GM12878 (cell line): Measurements from ENCODE around the gene RIOX2. TPM values are rescaled to one million over a fixed set of nuclear protein-coding genes. Genes with fewer than 3 reads are reported as not detected.

Experiments
- ATAC-seq: fragments of 200-7000 bp; cut with Tn5 transposase; 3 replicates; pipeline ENCODE4 v1.9.1; 2020; ENCODE audit warnings: mild to moderate bottlenecking, moderate library complexity
- BruUV-seq: library from RNA; stranded (reverse); fragments of 400-500 nt; replicated peaks from 2 replicates; lab custom pipeline; 2021; lab: Mats Ljungman, UMichigan
- CTCF ChIA-PET: fragments of 300-600 bp; sonication (Branson Sonifier 250); formaldehyde crosslinking; extraction: SDS; loops from one replicate; lab custom pipeline; 2021; ENCODE audit warnings: inconsistent platforms; lab: Yijun Ruan, JAX
- POLR2A ChIA-PET: fragments of 350-600 bp; formaldehyde crosslinking; extraction: SDS; loops from one replicate; lab custom pipeline; 2021; ENCODE audit warnings: inconsistent platforms; lab: Charles Lee
- RAD21 ChIA-PET: fragments of 300-600 bp; sonication (Branson Sonifier 250); formaldehyde crosslinking; loops from one replicate; lab custom pipeline; 2023; ENCODE audit warnings: antibody characterized with exemption; ENCODE audit not compliant: unreplicated experiment; lab: Charles Lee
- SMC1A ChIA-PET: fragments of 300-600 bp; sonication (Branson Sonifier 250); formaldehyde crosslinking; loops from one replicate; lab custom pipeline; 2023; ENCODE audit not compliant: unreplicated experiment, uncharacterized antibody; lab: Charles Lee
- DNase-seq: peaks from one replicate; pipeline ENCODE4 v3.0.0-alpha.2; 2011; ENCODE audit warnings: low read depth, low spot score
- FAIRE-seq: peaks from 3 replicates; lab custom pipeline; 2011; peaks lifted over from hg19 to GRCh38; lab: Jason Lieb, UNC
- H2AFZ ChIP-seq: 2 replicates; pipeline ENCODE4 v1.6.0; 2011; ENCODE audit warnings: low read depth, low read length, control low read depth; ENCODE audit not compliant: control insufficient read depth
- H3K27ac ChIP-seq: 2 replicates; pipeline ENCODE4 v1.5.1; 2011; ENCODE audit warnings: control low read depth; ENCODE audit not compliant: control insufficient read depth, insufficient read depth
- H3K27me3 ChIP-seq, 2 experiments: replicated peaks in 1 of 2; 2 replicates each; pipeline versions ENCODE4 v1.6.0 to v1.6.1; 2011; ENCODE audit warnings: low read length in 1 of 2; ENCODE audit not compliant: control insufficient read depth in 2 of 2, insufficient read depth in 2 of 2
- H3K36me3 ChIP-seq, 2 experiments: 2 replicates each; pipeline ENCODE4 v1.5.1; 2011; ENCODE audit warnings: low read length in 1 of 2; ENCODE audit not compliant: control insufficient read depth in 2 of 2, insufficient read depth in 2 of 2
- H3K4me1 ChIP-seq: 2 replicates; pipeline ENCODE4 v1.6.1; 2011; ENCODE audit warnings: mild to moderate bottlenecking, low read length, moderate library complexity, mixed read lengths; ENCODE audit not compliant: control insufficient read depth, insufficient read depth
- H3K4me2 ChIP-seq: 2 replicates; pipeline ENCODE4 v1.6.0; 2011; ENCODE audit warnings: control low read depth; ENCODE audit not compliant: control insufficient read depth, insufficient read depth
- H3K4me3 ChIP-seq: fragments of 200-600 bp; sonication (generic); 2 replicates; pipeline ENCODE4 v1.5.1; 2016
- H3K79me2 ChIP-seq: 2 replicates; pipeline ENCODE4 v1.6.0; 2011; ENCODE audit warnings: low read length; ENCODE audit not compliant: control insufficient read depth, insufficient read depth
- H3K9ac ChIP-seq: 2 replicates; pipeline ENCODE4 v1.8.0; 2011; ENCODE audit warnings: low read length, control low read depth, mixed read lengths; ENCODE audit not compliant: control insufficient read depth, insufficient read depth
- H3K9me3 ChIP-seq: replicated peaks from 3 replicates; pipeline ENCODE4 v1.5.1; 2011; ENCODE audit warnings: mild to moderate bottlenecking, low read length; ENCODE audit not compliant: control insufficient read depth, insufficient read depth
- H4K20me1 ChIP-seq: 2 replicates; pipeline ENCODE4 v1.6.0; 2011; ENCODE audit not compliant: control insufficient read depth, insufficient read depth
- BCLAF1 ChIP-seq: fragments of 450-650 bp; IDR thresholded peaks from 2 replicates; pipeline ENCODE4 v1.6.1; 2017; ENCODE audit warnings: antibody characterized with exemption, mild to moderate bottlenecking, moderate library complexity
- FOXK2 ChIP-seq: fragments of 450-650 bp; IDR thresholded peaks from 2 replicates; pipeline ENCODE4 v1.6.1; 2017; ENCODE audit warnings: mild to moderate bottlenecking, moderate library complexity
- JUNB ChIP-seq: IDR thresholded peaks from 2 replicates; pipeline ENCODE4 v1.6.1; 2016; ENCODE audit warnings: antibody characterized with exemption, mild to moderate bottlenecking
- POU2F2 ChIP-seq: IDR thresholded peaks from 3 replicates; pipeline ENCODE4 v1.6.1; 2011; ENCODE audit warnings: low read depth, mild to moderate bottlenecking, low read length, borderline replicate concordance
- SPI1 ChIP-seq: IDR thresholded peaks from 2 replicates; pipeline ENCODE4 v1.6.1; 2011; ENCODE audit warnings: low read depth, mild to moderate bottlenecking, low read length, moderate library complexity, borderline replicate concordance; ENCODE audit not compliant: insufficient read depth
- SREBF2 ChIP-seq: IDR thresholded peaks from 2 replicates; pipeline ENCODE4 v1.6.1; 2012; ENCODE audit warnings: mild to moderate bottlenecking, low read length
- TARDBP ChIP-seq: IDR thresholded peaks from 2 replicates; pipeline ENCODE4 v1.6.1; 2016; ENCODE audit warnings: borderline replicate concordance
- YY1 ChIP-seq: IDR thresholded peaks from 2 replicates; pipeline ENCODE4 v1.6.1; 2011; ENCODE audit warnings: low read depth, mild to moderate bottlenecking, low read length
- ZNF207 ChIP-seq: fragments of 450-650 bp; IDR thresholded peaks from 2 replicates; pipeline ENCODE4 v1.6.1; 2014; ENCODE audit warnings: antibody characterized with exemption, mild to moderate bottlenecking, borderline replicate concordance
- ZNF384 ChIP-seq: IDR thresholded peaks from 2 replicates; pipeline ENCODE4 v1.6.1; 2012; ENCODE audit warnings: low read depth, mild to moderate bottlenecking, low read length, improper control_type of control experiment, borderline replicate concordance
- WGBS: methylation state at CpG from one replicate; pipeline ENCODE4 v1.1.6; 2016; ENCODE audit warnings: low lambda C conversion rate; ENCODE audit not compliant: insufficient replicate concordance, insufficient coverage; ENCODE audit errors: missing lambda C conversion rate; 5-methylcytosine and 5-hydroxymethylcytosine counted together
- in situ Hi-C: fragments of 300-500 bp; cut with MboI; formaldehyde crosslinking; loops from 9 replicates; pipeline ENCODE4 v1.14.3; 2018; ENCODE audit warnings: mixed read lengths
- intact Hi-C: fragments of 100-400 bp; cut with micrococcal nuclease; formaldehyde crosslinking; loops from one replicate; pipeline ENCODE4 v1.14.2; 2022; ENCODE audit not compliant: unreplicated experiment
- polyA plus RNA-seq, 11 experiments: library from polyadenylated mRNA; depleted of rRNA in 4 of 11; unstranded in 6 of 11; stranded (reverse) in 5 of 11; fragments of >200 nt; fragmentation: Nextera tagmentation in 4 of 11; fragmentation: Illumina TruSeq in 1 of 11; extraction: Ambion mirVana in 4 of 11; extraction: Trizol in 1 of 11; gene quantifications; 1 replicate in 1 of 11; 2 replicates in 10 of 11; pipeline versions ENCODE4 v1.2.1 to v1.2.3, GENCODE V29; 2011 to 2016; ENCODE audit warnings: inconsistent platforms in 2 of 11, missing spikeins in 2 of 11, low read depth in 1 of 11
- total RNA-seq, 4 experiments: library from RNA; depleted of rRNA in 3 of 4; stranded (reverse); fragments of >200 nt in 3 of 4; fragmentation: Illumina TruSeq in 1 of 4; extraction: Trizol in 1 of 4; gene quantifications; 2 replicates each; pipeline versions ENCODE4 v1.2.1 to v1.2.3, GENCODE V29; 2013 to 2021
- TF ChIP-seq, protein P1 (sequence below): fragments of 150-350 bp; IDR thresholded peaks from 2 replicates; pipeline ENCODE4 v1.6.1; 2014; ENCODE audit warnings: mild to moderate bottlenecking, low read depth, low read length
- TF ChIP-seq, protein P2 (sequence below): IDR thresholded peaks from 2 replicates; pipeline ENCODE4 v1.6.1; 2011; ENCODE audit warnings: low read depth, mild to moderate bottlenecking, low read length, moderate library complexity, borderline replicate concordance; ENCODE audit errors: extremely low read depth

Gene RIOX2
- total and polyA plus RNA-seq, 10 of the 15 experiments (the other 5 are each of a cell fraction or from before 2014, with no cell fraction given): 24.1 to 52.6 (median 44.0) TPM

DNA sequence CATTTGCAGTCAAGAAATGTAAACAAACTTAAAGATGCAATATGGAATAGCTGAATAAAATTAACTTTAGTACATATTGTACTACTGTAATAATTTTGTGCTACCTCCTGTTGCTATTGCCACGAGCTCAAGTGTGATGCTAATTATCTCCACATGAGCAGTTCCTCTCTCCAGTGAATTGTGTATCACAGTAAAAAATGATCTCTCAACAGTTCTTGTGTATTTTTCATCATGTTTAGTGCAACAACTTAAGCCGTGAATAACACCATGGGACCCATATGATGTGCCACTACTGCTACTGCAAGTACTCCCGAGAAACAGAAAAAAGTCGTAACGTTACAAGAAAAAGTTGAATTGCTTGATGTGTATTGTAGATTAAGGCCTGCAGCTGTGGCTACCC, 12.4 kb downstream of the RIOX2 start:
- FAIRE-seq (no peak), DNase-seq (no peak), ATAC-seq (no peak)
- Histone ChIP-seq H3K4me1 (peaks cover 4% of the 10 kb centered on the region), H3K27ac (no peak overlapping the region), H3K9me3 (no peaks in the 10 kb centered on the region), H3K36me3 (peaks cover 6 to 23% of the 10 kb centered on the region in 2 experiments; a peak in 3 of 4 replicates), H3K4me3 (no peak overlapping the region), H2AFZ (no peak overlapping the region), H3K4me2 (no peak overlapping the region), H4K20me1 (no peaks in the 10 kb centered on the region; the same call in 1 of the 2 replicates), H3K9ac (no peak overlapping the region), H3K79me2 (peaks cover 19% of the 10 kb centered on the region), H3K27me3 (no peaks in the 10 kb centered on the region)
- POLR2A ChIA-PET: no interaction called here
- intact Hi-C loops: no loop called here
- TF ChIP-seq FOXK2 (no peak), ZNF207 (no peak)
- WGBS: 96% methylated on average over 5 of the region's 5 CpGs
- CTCF ChIA-PET: no interaction called here
- BruUV-seq: no TSS peak
- SMC1A ChIA-PET: interaction anchor here (1.0 to 1.8 kb wide), 3 partner anchors 9 to 44 kb away, joined by 3 to 4 read pairs (median 3); no protein-coding TSS in a partner anchor
- in situ Hi-C loops: no loop called here
- RAD21 ChIA-PET: interaction anchor here (1.5 kb wide), 1 partner anchor 12 kb away, joined by 4 read pairs; no protein-coding TSS in a partner anchor

- SMC1A ChIA-PET: no interaction called here
- peaks cover 9 to 29% of the 10 kb centered on the region in 2 experiments for H3K36me3 ChIP-seq
- 87% methylated on average over 9 of the region's 9 CpGs for WGBS
- TF ChIP-seq, protein P1, sequence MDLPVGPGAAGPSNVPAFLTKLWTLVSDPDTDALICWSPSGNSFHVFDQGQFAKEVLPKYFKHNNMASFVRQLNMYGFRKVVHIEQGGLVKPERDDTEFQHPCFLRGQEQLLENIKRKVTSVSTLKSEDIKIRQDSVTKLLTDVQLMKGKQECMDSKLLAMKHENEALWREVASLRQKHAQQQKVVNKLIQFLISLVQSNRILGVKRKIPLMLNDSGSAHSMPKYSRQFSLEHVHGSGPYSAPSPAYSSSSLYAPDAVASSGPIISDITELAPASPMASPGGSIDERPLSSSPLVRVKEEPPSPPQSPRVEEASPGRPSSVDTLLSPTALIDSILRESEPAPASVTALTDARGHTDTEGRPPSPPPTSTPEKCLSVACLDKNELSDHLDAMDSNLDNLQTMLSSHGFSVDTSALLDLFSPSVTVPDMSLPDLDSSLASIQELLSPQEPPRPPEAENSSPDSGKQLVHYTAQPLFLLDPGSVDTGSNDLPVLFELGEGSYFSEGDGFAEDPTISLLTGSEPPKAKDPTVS: no peak
- TF ChIP-seq BCLAF1 (no peak), JUNB (no peak), POU2F2 (no peak), SREBF2 (no peak), SPI1 (no peak), YY1 (no peak), TARDBP (no peak), ZNF384 (no peak)
- TF ChIP-seq, protein P2, sequence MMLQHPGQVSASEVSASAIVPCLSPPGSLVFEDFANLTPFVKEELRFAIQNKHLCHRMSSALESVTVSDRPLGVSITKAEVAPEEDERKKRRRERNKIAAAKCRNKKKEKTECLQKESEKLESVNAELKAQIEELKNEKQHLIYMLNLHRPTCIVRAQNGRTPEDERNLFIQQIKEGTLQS: no peak
Observed at GRCh38 chr3:97958796-97959195, 13.4 kb downstream of the RIOX2 start.

More at GRCh38 chr3:97958796-97959195, 13.4 kb downstream of the RIOX2 start:
- H3K9me3 ChIP-seq: no peaks in the 10 kb centered on the region
- DNase-seq (no peak), ATAC-seq (no peak), FAIRE-seq (no peak)
- H3K4me1 ChIP-seq: peaks cover 8% of the 10 kb centered on the region
- H3K27me3 ChIP-seq: no peaks in the 10 kb centered on the region
- H3K9ac ChIP-seq: no peak overlapping the region
- ChIA-PET RAD21 (no interaction called here), POLR2A (no interaction called here), CTCF (no interaction called here)
- intact Hi-C loops: no loop called here
- H3K79me2 ChIP-seq: peaks cover 17% of the 10 kb centered on the region
- no peak overlapping the region for H3K4me3 ChIP-seq
- in situ Hi-C loops: no loop called here
- no peak overlapping the region for H2AFZ ChIP-seq
- BruUV-seq: no TSS peak
- no peak overlapping the region for H3K4me2 ChIP-seq
- H4K20me1 ChIP-seq: no peaks in the 10 kb centered on the region; the same call in 1 of the 2 replicates
- H3K27ac ChIP-seq: no peak overlapping the region
